K562 (cell line): Measurements from ENCODE around the gene ILDR1. TPM values are rescaled to one million over a fixed set of nuclear protein-coding genes. Genes with fewer than 3 reads are reported as not detected.

ENCODE experiments used
- ATAC-seq: fragments of 200-7000 bp; cut with Tn5 transposase; 3 replicates; pipeline ENCODE4 v1.9.1; 2020; ENCODE audit warnings: moderate library complexity
- BruUV-seq: library from RNA; stranded (reverse); fragments of 400-500 nt; replicated peaks from 2 replicates; lab custom pipeline; 2021; lab: Mats Ljungman, UMichigan
- CTCF ChIA-PET: fragments of 300-600 bp; formaldehyde crosslinking; extraction: SDS; loops from one replicate; lab custom pipeline; 2021; ENCODE audit warnings: low intra/inter-chr PET ratio; lab: Yijun Ruan, JAX
- POLR2A ChIA-PET: fragments of 300-600, 350-650 bp; sonication (Branson Sonifier 250); formaldehyde crosslinking; extraction: SDS; loops from one replicate; lab custom pipeline; 2021; ENCODE audit warnings: antibody characterized with exemption, inconsistent platforms; lab: Yijun Ruan, JAX
- DNase-seq, 4 experiments: peaks; one replicate each; pipeline versions ENCODE4 v3.0.0 to v3.0.0-alpha.2; 2011 to 2018; ENCODE audit warnings: low spot score in 3 of 4, mixed read lengths in 3 of 4; ENCODE audit errors: extremely low read depth in 1 of 4
- FAIRE-seq: peaks from 2 replicates; lab custom pipeline; 2011; peaks lifted over from hg19 to GRCh38; lab: Jason Lieb, UNC
- H2AFZ ChIP-seq: 2 replicates; pipeline ENCODE4 v1.6.0; 2011; ENCODE audit warnings: low read depth, low read length, control low read depth, inconsistent platforms
- H3K27ac ChIP-seq: fragments of 200-600 bp; 3 replicates; pipeline ENCODE4 v1.8.0; 2011; ENCODE audit warnings: low read depth, mild to moderate bottlenecking, control low read depth, inconsistent platforms, low read length, moderate library complexity, mixed read lengths; ENCODE audit errors: extremely low read depth
- H3K27me3 ChIP-seq, 2 experiments: fragments of 300-600 bp in 1 of 2; 2 replicates in 1 of 2; 3 replicates in 1 of 2; pipeline versions ENCODE4 v1.6.0 to v1.8.0; 2011; ENCODE audit warnings: inconsistent platforms in 2 of 2, low read length in 2 of 2, mild to moderate bottlenecking in 1 of 2, mixed read lengths in 1 of 2, moderate library complexity in 1 of 2; ENCODE audit not compliant: control insufficient read depth in 2 of 2, insufficient read depth in 2 of 2
- H3K36me3 ChIP-seq: fragments of 300-600 bp; 3 replicates; pipeline ENCODE4 v1.8.0; 2011; ENCODE audit warnings: mild to moderate bottlenecking, low read length, inconsistent platforms; ENCODE audit not compliant: control insufficient read depth, insufficient read depth
- H3K4me1 ChIP-seq, 2 experiments: fragments of 200-600 bp in 1 of 2; replicated peaks in 1 of 2; 2 replicates in 1 of 2; 3 replicates in 1 of 2; pipeline versions ENCODE4 v1.5.1 to v1.8.0; 2011; ENCODE audit warnings: inconsistent platforms in 2 of 2, low read length in 2 of 2, mild to moderate bottlenecking in 1 of 2, mixed read lengths in 1 of 2, moderate library complexity in 1 of 2; ENCODE audit not compliant: control insufficient read depth in 2 of 2, insufficient read depth in 2 of 2
- H3K4me2 ChIP-seq: 2 replicates; pipeline ENCODE4 v1.6.1; 2011; ENCODE audit warnings: low read length, control low read depth, inconsistent platforms, mixed read lengths; ENCODE audit not compliant: insufficient read depth
- H3K4me3 ChIP-seq: fragments of 200-600 bp; sonication (generic), shearing (Covaris generic); 2 replicates; pipeline ENCODE4 v1.5.1; 2016; ENCODE audit warnings: control low read depth, inconsistent platforms
- H3K79me2 ChIP-seq: fragments of 200-600 bp; 3 replicates; pipeline ENCODE4 v1.8.0; 2011; ENCODE audit warnings: low read length, inconsistent platforms; ENCODE audit not compliant: control insufficient read depth, insufficient read depth
- H3K9ac ChIP-seq, 2 experiments: 2 replicates each; pipeline versions ENCODE4 v1.6.0 to v1.6.1; 2011; ENCODE audit warnings: low read depth in 2 of 2, low read length in 2 of 2, control low read depth in 1 of 2, inconsistent platforms in 1 of 2, mild to moderate bottlenecking in 1 of 2, mixed read lengths in 1 of 2; ENCODE audit not compliant: insufficient read depth in 1 of 2
- H3K9me1 ChIP-seq: one replicate; pipeline ENCODE4 v1.6.0; 2011; ENCODE audit warnings: inconsistent platforms, mild to moderate bottlenecking, low read length, moderate library complexity; ENCODE audit not compliant: control insufficient read depth, insufficient read depth
- H3K9me3 ChIP-seq: replicated peaks from 2 replicates; pipeline ENCODE4 v1.5.1; 2011; ENCODE audit warnings: low read depth, low read length, inconsistent platforms; ENCODE audit not compliant: control insufficient read depth, insufficient read depth
- H4K20me1 ChIP-seq: replicated peaks from 2 replicates; pipeline ENCODE4 v1.6.1; 2011; ENCODE audit warnings: low read length, inconsistent platforms, mixed read lengths; ENCODE audit not compliant: control insufficient read depth, insufficient read depth
- BHLHE40 ChIP-seq: IDR thresholded peaks from 2 replicates; pipeline ENCODE4 v1.6.1; 2011; ENCODE audit warnings: low read length, improper control_type of control experiment
- CEBPB ChIP-seq: fragments of 450-650 bp; IDR thresholded peaks from 2 replicates; pipeline ENCODE4 v1.6.1; 2016; ENCODE audit warnings: missing genetic modification characterization, missing compliant biosample characterization
- ETV5 ChIP-seq: sonication (generic); formaldehyde crosslinking; IDR thresholded peaks from 2 replicates; pipeline ENCODE4 v1.4.0; 2020; ENCODE audit warnings: low read depth, mild to moderate bottlenecking, missing genetic modification reagents
- HIVEP1 ChIP-seq: fragments of 250-450 bp; sonication (Bioruptor Pico); IDR thresholded peaks from 2 replicates; pipeline ENCODE4 v1.4.0; 2020; ENCODE audit warnings: mild to moderate bottlenecking
- MAZ ChIP-seq, 2 experiments: fragments of 450-650 bp in 1 of 2; sonication (generic) in 1 of 2; formaldehyde crosslinking; IDR thresholded peaks in 1 of 2; conservative IDR thresholded peaks in 1 of 2; 2 replicates each; pipeline versions ENCODE4 v1.4.0 to v1.5.0; 2020; ENCODE audit warnings: mild to moderate bottlenecking in 1 of 2, missing genetic modification reagents in 1 of 2
- NR2C1 ChIP-seq, 2 experiments: fragments of 450-650 bp; IDR thresholded peaks; 2 replicates each; pipeline ENCODE4 v1.6.1; 2017; ENCODE audit warnings: mild to moderate bottlenecking in 2 of 2, antibody characterized with exemption in 1 of 2, inconsistent platforms in 1 of 2, missing compliant biosample characterization in 1 of 2, missing genetic modification characterization in 1 of 2
- RFX1 ChIP-seq: fragments of 450-650 bp; IDR thresholded peaks from 2 replicates; pipeline ENCODE4 v1.6.1; 2016; ENCODE audit warnings: mild to moderate bottlenecking, moderate library complexity
- TBL1XR1 ChIP-seq, 2 experiments: IDR thresholded peaks; 2 replicates each; pipeline ENCODE4 v1.6.1; 2012; ENCODE audit warnings: improper control_type of control experiment in 2 of 2, low read length in 2 of 2, mild to moderate bottlenecking in 1 of 2
- THRB ChIP-seq: fragments of 450-650 bp; formaldehyde crosslinking; conservative IDR thresholded peaks from 2 replicates; pipeline ENCODE4 v1.4.0; 2022; ENCODE audit warnings: mild to moderate bottlenecking, missing genetic modification characterization
- UBTF ChIP-seq, 2 experiments: IDR thresholded peaks; 2 replicates each; pipeline ENCODE4 v1.6.1; 2012; ENCODE audit warnings: improper control_type of control experiment in 2 of 2, low read depth in 2 of 2, low read length in 2 of 2, borderline replicate concordance in 1 of 2
- ZNF263 ChIP-seq: sonication (generic); formaldehyde crosslinking; IDR thresholded peaks from 2 replicates; pipeline ENCODE4 v1.8.0; 2022; ENCODE audit warnings: mild to moderate bottlenecking, missing genetic modification reagents, borderline replicate concordance
- ZNF41 ChIP-seq: fragments of 250-450 bp; sonication (Bioruptor Pico); conservative IDR thresholded peaks from 2 replicates; pipeline ENCODE4 v1.4.0; 2020; ENCODE audit warnings: mild to moderate bottlenecking
- WGBS: fragments of 100-300 bp; shearing (Covaris generic); methylation state at CpG from one replicate; pipeline ENCODE4 v1.1.6; 2016; ENCODE audit warnings: low coverage, mixed read lengths; ENCODE audit not compliant: insufficient coverage; ENCODE audit errors: missing lambda C conversion rate; 5-methylcytosine and 5-hydroxymethylcytosine counted together
- in situ Hi-C: fragments of 300-500 bp; cut with MboI; formaldehyde crosslinking; loops from 4 replicates; pipeline ENCODE4 v1.15.0; 2018; ENCODE audit warnings: inconsistent platforms, mixed read lengths
- intact Hi-C: fragments of 100-400 bp; cut with micrococcal nuclease; formaldehyde crosslinking; loops from 2 replicates; pipeline ENCODE4 v1.14.2; 2022
- polyA plus RNA-seq, 8 experiments: library from polyadenylated mRNA; depleted of rRNA in 4 of 8; stranded (reverse) in 5 of 8; unstranded in 3 of 8; fragments of >200 nt; fragmentation: Nextera tagmentation in 2 of 8; fragmentation: Illumina TruSeq in 1 of 8; extraction: Ambion mirVana in 2 of 8; extraction: Trizol in 1 of 8; gene quantifications; 2 replicates each; pipeline versions ENCODE4 v1.2.1 to v1.2.3, GENCODE V29; 2011 to 2014; ENCODE audit warnings: inconsistent platforms in 1 of 8, missing spikeins in 1 of 8
- total RNA-seq, 7 experiments: library from RNA; depleted of rRNA in 6 of 7; stranded (reverse); fragments of >200 nt in 6 of 7; fragmentation: Illumina TruSeq in 2 of 7; extraction: Trizol in 2 of 7; gene quantifications; 2 replicates each; pipeline versions ENCODE4 v1.2.1 to v1.2.3, GENCODE V29; 2011 to 2021; ENCODE audit warnings: low replicate concordance in 1 of 7

The ILDR1 gene
- total and polyA plus RNA-seq, 9 of the 15 experiments (the other 6 are each of a cell fraction or from before 2014, with no cell fraction given): 0.04 TPM; not detected in 8

- WGBS: 6% methylated on average over 4 of the region's 4 CpGs
- H3K4me1 ChIP-seq: no peaks in the 10 kb centered on the region
- DNase-seq (no peak), FAIRE-seq (no peak), ATAC-seq (no peak)
- no peaks in the 10 kb centered on the region for H3K9me3 ChIP-seq
- H3K36me3 ChIP-seq: no peaks in the 10 kb centered on the region
- no peak overlapping the region for H3K4me3 ChIP-seq
- H3K27ac ChIP-seq: no peak overlapping the region
- no peak overlapping the region for H3K4me2 ChIP-seq
- no peak overlapping the region for H2AFZ ChIP-seq
- intact Hi-C loops (no loop called here), in situ Hi-C loops (no loop called here)
- H3K9me1 ChIP-seq: no peaks in the 10 kb centered on the region
- BruUV-seq: no TSS peak
- H4K20me1 ChIP-seq: no peaks in the 10 kb centered on the region
- no peak overlapping the region for H3K9ac ChIP-seq
- H3K27me3 ChIP-seq: no peaks in the 10 kb centered on the region
- H3K79me2 ChIP-seq: no peaks in the 10 kb centered on the region
- POLR2A ChIA-PET: no interaction called here
- CTCF ChIA-PET: no interaction called here
- TF ChIP-seq ZNF263 (no peak), NR2C1 (IDR thresholded peaks at IDR 0.05) (no peak), NR2C1 (tag; IDR thresholded peaks at IDR 0.05) (no peak), BHLHE40 (no peak), ETV5 (CRISPR knock-in tag) (no peak), ZNF41 (CRISPR knock-in tag) (no peak), CEBPB (tag) (no peak), HIVEP1 (CRISPR knock-in tag) (no peak), THRB (CRISPR knock-in tag) (no peak), TBL1XR1 (IDR thresholded peaks at IDR 0.05; ENCODE audit: low read length in 2 of 2) (no peak), MAZ (CRISPR knock-in tag; conservative IDR thresholded peaks at IDR 0.05 in 1 of 2, IDR thresholded peaks at IDR 0.05 in 1 of 2) (no peak), RFX1 (no peak), UBTF (IDR thresholded peaks at IDR 0.05; ENCODE audit: borderline replicate concordance in 1 of 2, low read depth in 2 of 2, low read length in 2 of 2) (no peak)
Measured at GRCh38 chr3:121942116-121942786, 79.8 kb downstream of the ILDR1 start.
